GM19193 (cell line): Measurements from ENCODE around the gene MFSD2B.

Experiments
- POLR2A ChIP-seq: IDR thresholded peaks from 4 replicates; pipeline ENCODE4 v1.6.1; 2011; ENCODE audit not compliant: insufficient read depth, insufficient read length; ENCODE audit errors: extremely low read depth

Gene MFSD2B

DNA sequence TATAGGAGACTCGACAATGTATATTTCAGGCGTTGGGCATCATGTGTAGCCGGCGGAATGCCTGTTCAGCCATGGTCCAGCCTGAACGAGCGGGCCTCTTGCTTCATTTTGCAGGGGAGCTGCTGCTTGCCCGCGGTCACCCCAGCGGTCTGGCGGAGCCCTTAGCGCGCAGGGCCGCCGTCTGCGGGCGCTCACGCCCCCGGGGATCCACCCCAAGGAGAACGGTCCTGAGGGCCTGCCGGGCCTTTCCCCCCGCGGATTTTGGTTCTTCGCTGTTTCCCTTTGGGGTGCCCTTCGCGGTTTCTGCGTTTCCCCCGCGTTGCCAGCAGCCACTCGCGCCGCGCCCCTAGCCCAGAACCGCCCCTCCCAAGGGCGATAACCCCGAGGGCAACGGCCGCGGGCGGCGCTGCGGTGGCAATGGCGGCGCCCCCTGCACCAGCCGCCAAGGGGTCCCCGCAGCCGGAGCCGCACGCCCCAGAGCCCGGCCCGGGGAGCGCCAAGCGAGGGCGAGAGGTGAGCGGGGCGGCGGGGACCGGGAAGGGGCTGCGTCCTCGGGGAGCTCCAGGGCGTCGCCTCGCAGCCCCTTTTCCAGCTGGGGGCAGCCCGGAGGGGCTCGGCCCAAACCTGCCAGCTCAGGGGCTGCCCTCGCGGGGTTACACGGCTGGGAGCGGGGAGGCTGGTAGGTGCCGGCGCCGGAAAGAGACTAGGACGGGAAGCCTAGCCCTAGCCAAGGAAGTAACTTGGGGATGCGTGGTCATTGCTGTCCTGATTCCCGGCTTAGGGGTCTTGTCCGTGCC lies at the start of gene MFSD2B:
MFSD2B (plus strand) TSS at position 406 of the 797 bp plus-strand sequence; CDS start at position 418, 12 bp downstream.
- no peak for TF ChIP-seq POLR2A

DNA sequence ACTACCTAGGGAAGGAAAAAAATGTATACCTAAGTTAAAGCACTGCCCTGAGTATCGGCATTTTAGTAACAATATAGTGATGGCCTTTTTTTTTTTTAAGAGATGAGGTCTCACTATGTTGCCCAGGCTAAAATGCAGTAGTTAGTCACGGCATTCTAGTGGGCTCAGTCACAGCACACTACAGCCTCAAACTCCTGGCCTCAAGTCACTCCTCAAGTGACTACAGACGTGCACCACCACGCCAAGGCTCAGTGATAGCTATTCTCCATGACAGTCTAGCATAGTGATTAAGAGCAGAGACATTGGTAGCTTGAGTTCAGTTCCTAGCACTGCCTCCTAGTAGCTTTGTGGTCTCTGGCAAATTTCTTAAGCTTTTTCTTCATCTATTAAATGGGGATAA lies 42.0 kb upstream of the MFSD2B start:
- TF ChIP-seq POLR2A, result no peak

- no peak for TF ChIP-seq POLR2A
Observed at GRCh38 chr2:23976883-23977282, 33.0 kb upstream of the MFSD2B start.

DNA sequence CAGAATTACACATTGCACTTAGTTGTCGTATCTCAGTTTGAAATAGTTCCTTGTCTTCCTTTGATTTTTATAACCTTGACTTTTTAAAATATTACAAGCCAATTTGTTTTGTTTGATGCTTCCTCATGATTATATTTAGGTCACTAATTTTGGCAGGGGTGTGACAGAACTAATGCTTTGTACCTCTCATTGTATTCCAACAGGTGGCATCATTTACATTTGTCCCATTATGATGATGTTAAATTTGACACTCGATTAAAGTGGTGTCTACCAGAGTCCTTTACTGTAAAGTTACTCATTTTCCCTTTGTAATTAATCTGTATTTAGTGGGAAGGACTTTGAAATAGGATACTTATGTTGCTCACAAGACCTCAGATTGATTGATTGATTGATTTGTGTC lies 21.5 kb upstream of the MFSD2B start:
- TF ChIP-seq POLR2A, result no peak

DNA sequence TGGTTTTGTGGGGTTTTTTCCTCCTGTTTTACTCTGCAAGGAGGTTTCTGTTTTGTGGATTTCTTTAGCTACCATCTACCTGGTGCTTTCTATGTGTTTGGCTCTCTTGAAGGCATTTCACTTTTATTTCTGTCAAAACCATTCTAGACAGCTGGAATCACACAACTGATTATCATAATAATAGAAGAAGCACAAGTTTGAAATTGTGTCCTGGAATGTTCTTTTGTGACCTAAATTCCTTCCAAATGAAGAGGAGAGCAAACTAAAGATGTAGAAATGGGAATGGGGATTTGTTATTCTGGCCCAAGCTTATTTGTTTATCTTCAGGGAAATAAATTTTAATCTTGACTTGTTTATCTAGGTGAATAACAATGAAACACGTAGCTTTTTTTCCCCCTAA lies 17.0 kb upstream of the MFSD2B start:
- no peak for TF ChIP-seq POLR2A

GRCh38 chr2:23993736-23994269 lies 16.1 kb upstream of the MFSD2B start:
- no peak for TF ChIP-seq POLR2A

DNA sequence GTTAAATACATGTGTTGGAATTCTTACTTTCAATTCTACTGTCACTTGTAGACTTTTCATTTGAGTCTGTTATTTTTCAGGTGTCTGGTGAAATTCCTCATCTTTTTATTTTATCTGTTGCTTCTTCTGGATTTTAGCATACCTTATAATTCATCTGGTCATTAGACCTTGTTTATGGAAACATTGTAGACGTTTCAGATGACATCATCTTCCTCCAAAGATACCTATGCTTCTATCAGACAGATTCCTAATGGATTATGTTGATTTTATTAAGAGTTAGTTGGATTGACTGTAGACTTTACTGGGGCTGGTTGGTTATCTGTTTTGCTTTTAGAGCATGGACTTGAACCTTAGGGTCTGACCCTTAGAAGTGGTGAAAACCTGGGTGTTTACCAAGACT lies 15.3 kb upstream of the MFSD2B start:
- TF ChIP-seq POLR2A, result no peak

DNA sequence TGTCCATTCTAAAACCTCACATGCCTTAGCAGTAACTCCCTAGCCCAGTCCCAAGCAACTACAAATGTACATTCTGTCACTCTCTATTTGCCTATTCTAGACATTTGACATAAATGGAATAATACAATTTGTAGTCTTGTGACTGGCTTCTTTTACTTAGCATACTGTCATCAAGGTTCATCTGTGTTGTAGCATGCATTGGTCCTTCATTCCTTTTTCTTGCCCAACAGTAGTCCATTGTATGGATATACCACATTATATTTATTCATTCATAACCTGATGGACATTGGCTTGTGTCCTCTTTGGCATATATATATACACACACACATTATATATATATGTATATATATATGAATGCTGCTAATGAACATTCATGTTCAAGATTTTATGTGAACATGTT lies 2.2 kb upstream of the MFSD2B start:
- no peak for TF ChIP-seq POLR2A

- no peak for TF ChIP-seq POLR2A
Observed at GRCh38 chr2:24008672-24009366, 1.1 kb upstream of the MFSD2B start.

- no peak for TF ChIP-seq POLR2A
Observed at GRCh38 chr2:24009367-24009679, 562 bp upstream of the MFSD2B start.

GRCh38 chr2:24010477-24011249 lies 778 bp downstream of the MFSD2B start:
- TF ChIP-seq POLR2A, result no peak

- TF ChIP-seq POLR2A, result no peak
Observed at GRCh38 chr2:24011250-24012104, 1.6 kb downstream of the MFSD2B start.

DNA sequence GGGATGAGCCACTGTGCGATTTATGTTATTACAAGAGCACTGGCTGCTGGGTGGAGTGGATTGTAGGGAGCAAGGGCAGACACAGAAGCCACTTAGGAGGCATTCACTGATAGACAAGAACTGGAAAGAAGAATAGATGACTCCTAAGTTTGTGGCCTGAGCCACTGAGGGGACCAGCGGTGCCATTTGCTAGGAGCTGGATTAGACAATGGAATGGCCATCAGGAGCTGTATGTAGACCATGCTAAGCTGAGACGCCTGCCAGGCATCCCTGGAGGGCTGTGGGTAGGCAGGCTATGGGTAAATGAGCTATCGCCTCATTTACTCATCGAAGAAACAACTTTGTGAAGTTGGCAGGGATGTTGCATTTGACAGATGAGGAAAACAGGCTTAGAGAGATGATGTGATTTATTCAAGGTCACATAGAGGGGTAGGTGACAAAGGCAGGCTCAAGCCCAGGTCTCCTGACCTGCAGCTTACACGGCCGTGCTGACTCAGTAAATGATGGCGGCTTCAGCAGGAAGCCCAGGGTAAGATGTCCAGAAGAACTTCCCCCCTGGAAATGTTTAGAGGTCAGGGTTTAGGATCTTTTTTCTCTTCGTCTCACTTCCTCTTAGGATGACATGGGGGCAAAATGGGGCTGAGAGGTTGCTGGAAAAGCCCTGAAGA lies 2.8 kb downstream of the MFSD2B start:
- TF ChIP-seq POLR2A, result no peak

DNA sequence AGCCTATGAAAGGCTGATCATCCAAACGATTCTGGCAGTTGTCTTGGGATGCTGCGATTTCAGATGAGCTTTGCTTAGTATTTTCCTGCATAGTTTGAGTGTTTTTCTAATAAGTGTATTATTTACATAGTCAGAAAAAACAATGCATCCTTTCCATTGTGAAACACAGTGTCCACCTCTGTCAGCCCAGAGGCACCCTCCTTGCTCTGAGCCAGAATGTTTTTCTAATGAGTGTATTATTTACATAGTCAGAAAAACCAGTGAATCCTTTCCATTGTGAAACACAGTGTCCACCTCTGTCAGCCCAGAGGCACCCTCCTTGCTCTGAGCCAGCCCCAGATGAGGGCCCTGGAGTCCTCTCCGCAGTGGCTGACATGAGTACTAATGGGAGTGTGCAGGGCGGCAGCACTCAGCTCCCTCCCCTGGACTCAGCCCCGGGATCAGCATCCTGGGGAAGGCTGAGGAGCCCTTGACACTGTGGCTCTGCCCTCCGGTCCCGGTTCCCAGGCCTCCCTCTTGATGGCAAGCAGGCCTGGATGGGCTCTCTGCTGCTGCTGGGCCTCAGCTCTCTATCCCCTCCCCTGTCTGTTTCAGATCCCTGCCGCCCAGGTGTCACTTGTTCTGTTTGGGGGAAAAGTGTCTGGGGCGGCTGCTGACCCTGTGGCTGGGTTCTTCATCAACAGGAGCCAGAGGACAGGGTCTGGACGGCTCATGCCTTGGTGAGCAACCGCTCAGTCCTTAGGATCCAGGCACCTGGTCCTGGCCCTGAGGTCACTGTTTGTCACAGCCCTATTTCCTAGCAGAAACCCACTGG lies 5.9 kb downstream of the MFSD2B start:
- TF ChIP-seq POLR2A, result no peak

DNA sequence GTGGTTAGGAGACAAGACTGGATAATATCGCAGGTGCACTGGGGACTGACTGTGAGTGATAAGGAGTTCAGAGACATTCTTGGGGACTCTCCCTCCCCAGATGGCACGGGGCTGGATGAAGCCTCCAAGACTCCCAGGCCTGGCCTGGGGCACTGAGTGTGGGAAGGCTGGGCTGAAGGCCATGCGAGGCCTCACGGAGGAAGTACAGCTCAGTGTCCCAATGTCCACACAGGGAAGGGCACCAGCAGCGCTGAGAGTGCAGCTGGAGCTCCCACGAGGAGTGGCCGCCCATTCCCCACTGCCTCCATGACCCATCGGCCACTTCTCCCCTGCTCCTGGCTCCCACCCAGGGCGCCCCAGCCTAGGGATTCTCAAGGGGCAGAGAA lies 6.5 kb downstream of the MFSD2B start:
- TF ChIP-seq POLR2A, result no peak
